A549 (cell line): ENCODE results near the gene SLC11A1. TPM values are rescaled to one million over a fixed set of nuclear protein-coding genes. Genes with fewer than 3 reads are reported as not detected.

ENCODE experiments used
- ATAC-seq, 2 experiments: fragments of 200-7000 bp in 1 of 2; fragments of >200 bp in 1 of 2; cut with Nextera tagmentation in 1 of 2; cut with Tn5 transposase in 1 of 2; 3 replicates each; pipeline versions ENCODE4 v1.8.0 to v1.9.1; 2018 to 2020; ENCODE audit warnings: mild to moderate bottlenecking in 1 of 2, moderate library complexity in 1 of 2
- CTCF ChIA-PET: fragments of 300-600 bp; sonication (Branson Sonifier 250); formaldehyde crosslinking; extraction: SDS; loops from one replicate; lab custom pipeline; 2021; ENCODE audit warnings: antibody characterized with exemption, inconsistent platforms; lab: Yijun Ruan, JAX
- POLR2A ChIA-PET: fragments of 350-600 bp; formaldehyde crosslinking; extraction: SDS; loops from one replicate; lab custom pipeline; 2021; ENCODE audit warnings: antibody characterized with exemption, inconsistent platforms; lab: Yijun Ruan, JAX
- DNase-seq, 2 experiments: peaks; one replicate each; pipeline versions ENCODE4 v3.0.0 to v3.0.0-alpha.2; 2011 to 2016; ENCODE audit warnings: low read depth in 1 of 2, low spot score in 1 of 2
- FAIRE-seq: peaks from 2 replicates; lab custom pipeline; 2011; peaks lifted over from hg19 to GRCh38; lab: Jason Lieb, UNC
- H3K27ac ChIP-seq, 2 experiments: fragments of >200 bp; sonication (Bioruptor Twin); formaldehyde crosslinking; 3 replicates each; pipeline ENCODE4 v1.5.1; 2016 to 2017
- H3K4me1 ChIP-seq: fragments of >200 bp; sonication (Bioruptor Twin); formaldehyde crosslinking; 3 replicates; pipeline ENCODE4 v1.6.1; 2016
- H3K4me2 ChIP-seq: fragments of >200 bp; sonication (Bioruptor Twin); formaldehyde crosslinking; 3 replicates; pipeline ENCODE4 v1.6.1; 2016
- H3K4me3 ChIP-seq: fragments of >200 bp; sonication (Bioruptor Twin); formaldehyde crosslinking; 3 replicates; pipeline ENCODE4 v1.5.1; 2016
- H3K9me3 ChIP-seq: fragments of >200 bp; sonication (Bioruptor Twin); formaldehyde crosslinking; 3 replicates; pipeline ENCODE4 v1.6.1; 2016
- BCL3 ChIP-seq: fragments of >200 bp; sonication (Bioruptor Twin); formaldehyde crosslinking; IDR thresholded peaks from 3 replicates; pipeline ENCODE4 v1.6.1; 2016
- BHLHE40 ChIP-seq: IDR thresholded peaks from 2 replicates; pipeline ENCODE4 v1.6.1; 2012; ENCODE audit warnings: low read depth, low read length, inconsistent platforms
- CHD4 ChIP-seq: fragments of 200-600 bp; sonication (generic); IDR thresholded peaks from 2 replicates; pipeline ENCODE4 v1.6.1; 2016; ENCODE audit warnings: antibody characterized with exemption, mild to moderate bottlenecking, borderline replicate concordance
- E2F6 ChIP-seq: IDR thresholded peaks from 2 replicates; pipeline ENCODE4 v1.6.1; 2012; ENCODE audit warnings: low read depth, borderline replicate concordance
- ELK1 ChIP-seq: fragments of 150-350 bp; IDR thresholded peaks from 2 replicates; pipeline ENCODE4 v1.6.1; 2014; ENCODE audit warnings: low read depth, mild to moderate bottlenecking, low read length
- EP300 ChIP-seq, 2 experiments: fragments of >200 bp; sonication (Bioruptor Twin); formaldehyde crosslinking; IDR thresholded peaks; 2 replicates in 1 of 2; 3 replicates in 1 of 2; pipeline ENCODE4 v1.6.1; 2016 to 2017
- FOSL2 ChIP-seq, 2 experiments: fragments of 450-650 bp in 1 of 2; fragments of >200 bp in 1 of 2; sonication (Bioruptor Twin) in 1 of 2; formaldehyde crosslinking; IDR thresholded peaks; 2 replicates each; pipeline versions ENCODE4 v1.5.0 to v1.6.1; 2016 to 2020; ENCODE audit warnings: mild to moderate bottlenecking in 1 of 2, moderate library complexity in 1 of 2
- GATA3 ChIP-seq: IDR thresholded peaks from 2 replicates; pipeline ENCODE4 v1.6.1; 2012; ENCODE audit warnings: borderline replicate concordance
- HES2 ChIP-seq: fragments of >200 bp; sonication (Bioruptor Twin); formaldehyde crosslinking; IDR thresholded peaks from 2 replicates; pipeline ENCODE4 v1.6.1; 2016
- HOXB13 ChIP-seq: fragments of 250-450 bp; sonication (Bioruptor Pico); IDR thresholded peaks from 2 replicates; pipeline ENCODE4 v1.5.0; 2020; ENCODE audit warnings: low read depth, mild to moderate bottlenecking, moderate library complexity
- HOXB5 ChIP-seq: fragments of 250-450 bp; sonication (Bioruptor Pico); IDR thresholded peaks from 2 replicates; pipeline ENCODE4 v1.5.0; 2020; ENCODE audit warnings: mild to moderate bottlenecking, moderate library complexity
- JUNB ChIP-seq: fragments of >200 bp; sonication (Bioruptor Twin); formaldehyde crosslinking; IDR thresholded peaks from 2 replicates; pipeline ENCODE4 v1.6.1; 2016
- KDM5A ChIP-seq: fragments of 200-600 bp; sonication (generic); IDR thresholded peaks from 2 replicates; pipeline ENCODE4 v1.6.1; 2016; ENCODE audit warnings: antibody characterized with exemption, mild to moderate bottlenecking
- NPAS2 ChIP-seq: fragments of 250-450 bp; sonication (Bioruptor Pico); IDR thresholded peaks from 2 replicates; pipeline ENCODE4 v1.8.0; 2022; ENCODE audit warnings: mild to moderate bottlenecking, moderate library complexity, borderline replicate concordance
- POLR2A ChIP-seq: IDR thresholded peaks from 2 replicates; pipeline ENCODE4 v1.6.1; 2012; ENCODE audit warnings: mild to moderate bottlenecking, low read length
- RARB ChIP-seq: fragments of 250-450 bp; sonication (Bioruptor Pico); IDR thresholded peaks from 2 replicates; pipeline ENCODE4 v1.8.0; 2021; ENCODE audit warnings: mild to moderate bottlenecking, moderate library complexity
- RCOR1 ChIP-seq: fragments of 150-350 bp; IDR thresholded peaks from 2 replicates; pipeline ENCODE4 v1.6.1; 2014; ENCODE audit warnings: antibody characterized with exemption, low read length, low read depth
- RFX5 ChIP-seq: fragments of 450-650 bp; IDR thresholded peaks from 2 replicates; pipeline ENCODE4 v1.7.1; 2014; ENCODE audit warnings: antibody characterized with exemption, mild to moderate bottlenecking, moderate library complexity
- RNF2 ChIP-seq: fragments of 200-600 bp; sonication (generic); IDR thresholded peaks from 2 replicates; pipeline ENCODE4 v1.6.1; 2016; ENCODE audit warnings: low read depth, mild to moderate bottlenecking, antibody characterized with exemption, moderate library complexity, borderline replicate concordance
- ZSCAN20 ChIP-seq: fragments of 250-450 bp; sonication (Bioruptor Pico); IDR thresholded peaks from 2 replicates; pipeline ENCODE4 v1.8.0; 2022; ENCODE audit warnings: mild to moderate bottlenecking, moderate library complexity
- whole genome bisulfite sequencing: methylation state at CpG from one replicate; pipeline ENCODE4 v1.1.6; 2017; ENCODE audit errors: missing lambda C conversion rate; 5-methylcytosine and 5-hydroxymethylcytosine counted together
- polyA plus RNA-seq, 4 experiments: library from polyadenylated mRNA; depleted of rRNA in 3 of 4; stranded (reverse); fragments of >200 nt; fragmentation: RNase III in 1 of 4; extraction: RNeasy Plus Mini Kit Qiagen cat#74134 plus additional on column Dnase treatment in 1 of 4; gene quantifications; 2 replicates in 3 of 4; 3 replicates in 1 of 4; pipeline ENCODE4 v1.2.3, GENCODE V29; 2011 to 2017
- TF ChIP-seq, protein P1 (sequence below): IDR thresholded peaks from 2 replicates; pipeline ENCODE4 v1.6.1; 2012
- TF ChIP-seq, protein P2 (sequence below): IDR thresholded peaks from 2 replicates; pipeline ENCODE4 v1.6.1; 2012
- TF ChIP-seq, protein P3 (sequence below): fragments of 450-650 bp; IDR thresholded peaks from 2 replicates; pipeline ENCODE4 v1.6.1; 2014; ENCODE audit warnings: antibody characterized with exemption
- TF ChIP-seq, protein P4 (sequence below): fragments of 250-450 bp; sonication (Bioruptor Pico); IDR thresholded peaks from 2 replicates; pipeline ENCODE4 v1.5.0; 2021; ENCODE audit warnings: mild to moderate bottlenecking, moderate library complexity, borderline replicate concordance

SLC11A1 gene
- polyA plus RNA-seq, 2 of the 4 experiments (the other 2 are of a cell fraction) = 0.18 to 0.52 TPM

GRCh38 chr2:218396688-218397462, 14.8 kb downstream of the SLC11A1 start:
- ATAC-seq (peak; percentile 1 to 3; a peak in 4 of 6 replicates), FAIRE-seq (no peak), DNase-seq (peak; percentile 23 to 76)
- Histone ChIP-seq H3K4me2 (peak overlapping the region; percentile 90), H3K27ac (peak overlapping the region; percentile 98 to 100), H3K4me1 (peaks cover 37% of the 10 kb centered on the region), H3K9me3 (no peaks in the 10 kb centered on the region), H3K4me3 (peak overlapping the region; percentile 94)
- TF ChIP-seq RNF2 (no peak), NPAS2 (CRISPR knock-in tag) (no peak), E2F6 (0 out of 2 replicates have a peak, but pooled peaks have one; percentile 19), BHLHE40 (no peak), KDM5A (no peak), GATA3 (peak; percentile 15; the same call in 1 of the 2 replicates), HOXB13 (no peak), POLR2A (peak; percentile 1; the same call in 1 of the 2 replicates), RCOR1 (no peak)
- TF ChIP-seq, protein P1, sequence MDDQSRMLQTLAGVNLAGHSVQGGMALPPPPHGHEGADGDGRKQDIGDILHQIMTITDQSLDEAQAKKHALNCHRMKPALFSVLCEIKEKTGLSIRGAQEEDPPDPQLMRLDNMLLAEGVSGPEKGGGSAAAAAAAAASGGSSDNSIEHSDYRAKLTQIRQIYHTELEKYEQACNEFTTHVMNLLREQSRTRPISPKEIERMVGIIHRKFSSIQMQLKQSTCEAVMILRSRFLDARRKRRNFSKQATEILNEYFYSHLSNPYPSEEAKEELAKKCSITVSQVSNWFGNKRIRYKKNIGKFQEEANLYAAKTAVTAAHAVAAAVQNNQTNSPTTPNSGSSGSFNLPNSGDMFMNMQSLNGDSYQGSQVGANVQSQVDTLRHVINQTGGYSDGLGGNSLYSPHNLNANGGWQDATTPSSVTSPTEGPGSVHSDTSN = no peak; the same call in 1 of the 2 replicates
- TF ChIP-seq, protein P2, sequence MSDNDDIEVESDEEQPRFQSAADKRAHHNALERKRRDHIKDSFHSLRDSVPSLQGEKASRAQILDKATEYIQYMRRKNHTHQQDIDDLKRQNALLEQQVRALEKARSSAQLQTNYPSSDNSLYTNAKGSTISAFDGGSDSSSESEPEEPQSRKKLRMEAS = no peak
- TF ChIP-seq, protein P3, sequence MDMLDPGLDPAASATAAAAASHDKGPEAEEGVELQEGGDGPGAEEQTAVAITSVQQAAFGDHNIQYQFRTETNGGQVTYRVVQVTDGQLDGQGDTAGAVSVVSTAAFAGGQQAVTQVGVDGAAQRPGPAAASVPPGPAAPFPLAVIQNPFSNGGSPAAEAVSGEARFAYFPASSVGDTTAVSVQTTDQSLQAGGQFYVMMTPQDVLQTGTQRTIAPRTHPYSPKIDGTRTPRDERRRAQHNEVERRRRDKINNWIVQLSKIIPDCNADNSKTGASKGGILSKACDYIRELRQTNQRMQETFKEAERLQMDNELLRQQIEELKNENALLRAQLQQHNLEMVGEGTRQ = no peak
- whole genome bisulfite sequencing = 2% methylated on average over 15 of the region's 27 CpGs
- CTCF ChIA-PET = interaction anchor here (0.6 to 4.4 kb wide), 27 partner anchors 7 to 480 kb away, joined by 3 to 24 read pairs (median 4); partner anchors contain the start of genes AAMP, CATIP, PNKD and TMBIM1
- POLR2A ChIA-PET = interaction anchor here (0.5 to 2.3 kb wide), 7 partner anchors 8 to 94 kb away, joined by 3 to 7 read pairs (median 4); partner anchors contain the start of gene CATIP

DNA sequence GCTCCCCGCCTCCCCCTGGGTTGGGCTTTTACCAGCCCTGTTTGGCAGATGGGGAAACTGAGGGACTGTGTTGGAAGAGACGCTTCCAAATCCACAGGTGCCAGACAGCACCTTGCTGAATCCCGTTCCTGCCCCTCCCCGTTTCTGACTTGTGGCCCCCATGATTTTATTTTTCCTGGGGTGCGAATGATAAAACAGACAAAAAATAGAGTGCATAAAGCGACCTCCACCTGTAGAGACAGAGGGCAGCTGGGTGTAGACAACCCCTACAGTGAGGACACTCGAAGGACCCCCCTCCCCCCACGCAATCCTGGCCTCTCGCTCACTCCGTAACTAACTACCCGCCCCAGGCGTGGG, 15.4 kb downstream of the SLC11A1 start:
- Histone ChIP-seq H3K9me3 (no peaks in the 10 kb centered on the region), H3K4me2 (peak overlapping the region; percentile 90), H3K27ac (peak overlapping the region; percentile 98 to 100), H3K4me3 (peak overlapping the region; percentile 94), H3K4me1 (peaks cover 39% of the 10 kb centered on the region)
- ChIA-PET POLR2A (interaction anchor here (2.3 kb wide), 1 partner anchor 9 kb away, joined by 7 read pairs; no protein-coding TSS in a partner anchor), CTCF (interaction anchor here (0.9 to 4.4 kb wide), 7 partner anchors 7 to 450 kb away, joined by 3 to 24 read pairs (median 7); partner anchors contain the start of genes AAMP and PNKD)
- no peak for TF ChIP-seq RARB (CRISPR knock-in tag)
- no peak for TF ChIP-seq ZSCAN20 (CRISPR knock-in tag)
- TF ChIP-seq RFX5 = no peak
- TF ChIP-seq, protein P4, sequence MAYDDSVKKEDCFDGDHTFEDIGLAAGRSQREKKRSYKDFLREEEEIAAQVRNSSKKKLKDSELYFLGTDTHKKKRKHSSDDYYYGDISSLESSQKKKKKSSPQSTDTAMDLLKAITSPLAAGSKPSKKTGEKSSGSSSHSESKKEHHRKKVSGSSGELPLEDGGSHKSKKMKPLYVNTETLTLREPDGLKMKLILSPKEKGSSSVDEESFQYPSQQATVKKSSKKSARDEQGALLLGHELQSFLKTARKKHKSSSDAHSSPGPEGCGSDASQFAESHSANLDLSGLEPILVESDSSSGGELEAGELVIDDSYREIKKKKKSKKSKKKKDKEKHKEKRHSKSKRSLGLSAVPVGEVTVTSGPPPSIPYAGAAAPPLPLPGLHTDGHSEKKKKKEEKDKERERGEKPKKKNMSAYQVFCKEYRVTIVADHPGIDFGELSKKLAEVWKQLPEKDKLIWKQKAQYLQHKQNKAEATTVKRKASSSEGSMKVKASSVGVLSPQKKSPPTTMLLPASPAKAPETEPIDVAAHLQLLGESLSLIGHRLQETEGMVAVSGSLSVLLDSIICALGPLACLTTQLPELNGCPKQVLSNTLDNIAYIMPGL (CRISPR knock-in tag) = no peak
- no peak for TF ChIP-seq BCL3
- TF ChIP-seq RCOR1 = no peak
- TF ChIP-seq HES2 = no peak
- no peak for TF ChIP-seq FOSL2 (IDR thresholded peaks at IDR 0.05)
- TF ChIP-seq FOSL2 (CRISPR knock-in tag; IDR thresholded peaks at IDR 0.05) = no peak
- no peak for TF ChIP-seq ELK1
- TF ChIP-seq CHD4 = no peak
- no peak for TF ChIP-seq JUNB
- no peak for TF ChIP-seq BHLHE40
- no peak for TF ChIP-seq HOXB5
- TF ChIP-seq EP300 (IDR thresholded peaks at IDR 0.05) = no peak
- DNase-seq (no peak), FAIRE-seq (no peak), ATAC-seq (no peak)
- 6% methylated on average over 12 of the region's 12 CpGs for WGBS
